Kidney glomerular epithelial cell (primary cell): ENCODE results near the gene DACH2.

Experiments
- DNase-seq: peaks from one replicate; lab custom pipeline; 2025; lab: John Stamatoyannopoulos, UW

The DACH2 gene

DNA sequence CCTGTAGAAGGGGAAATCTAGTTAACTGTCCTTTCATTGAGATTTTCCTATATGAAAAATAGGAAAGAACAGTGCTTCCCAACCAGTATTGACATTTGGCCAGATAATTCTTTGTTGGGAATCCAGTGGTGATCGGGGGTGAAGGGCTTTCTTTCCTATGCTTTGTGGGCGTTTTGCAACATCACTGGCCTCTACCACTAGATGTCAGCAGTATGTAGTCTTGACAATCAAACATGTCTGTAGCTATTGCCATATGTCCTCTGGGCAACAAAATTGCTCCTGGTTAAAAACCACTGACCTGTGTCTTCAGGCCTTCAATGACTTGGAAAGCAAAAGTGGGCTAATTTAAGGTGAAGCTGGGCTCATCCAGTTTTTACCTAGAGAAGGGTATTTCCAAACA, 658.5 kb downstream of the DACH2 start:
- no peak for DNase-seq

GRCh38 chrX:86809651-86810050, 661.4 kb downstream of the DACH2 start:
- DNase-seq, result no peak

DNA sequence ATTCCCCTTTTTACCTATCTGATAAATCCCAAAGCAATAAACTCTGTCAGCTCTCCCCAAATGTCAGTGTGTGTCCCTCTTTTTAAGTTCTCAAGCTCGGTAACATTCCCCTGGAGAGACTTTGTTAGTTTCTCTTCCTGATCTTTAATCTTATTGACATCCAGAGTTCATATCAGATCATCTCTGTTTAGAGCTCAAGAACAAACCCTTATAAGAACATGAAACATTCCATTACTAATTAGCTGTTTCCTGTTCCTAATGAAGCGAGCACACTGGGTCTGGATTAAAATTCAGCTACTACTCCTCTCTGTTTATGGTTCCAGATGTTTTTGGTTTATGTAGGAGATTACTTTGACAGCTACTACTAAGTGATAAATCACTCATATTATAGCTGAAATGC, 681.5 kb downstream of the DACH2 start:
- no peak for DNase-seq

- no peak for DNase-seq
Observed at GRCh38 chrX:86830685-86831084, 682.4 kb downstream of the DACH2 start.

DNA sequence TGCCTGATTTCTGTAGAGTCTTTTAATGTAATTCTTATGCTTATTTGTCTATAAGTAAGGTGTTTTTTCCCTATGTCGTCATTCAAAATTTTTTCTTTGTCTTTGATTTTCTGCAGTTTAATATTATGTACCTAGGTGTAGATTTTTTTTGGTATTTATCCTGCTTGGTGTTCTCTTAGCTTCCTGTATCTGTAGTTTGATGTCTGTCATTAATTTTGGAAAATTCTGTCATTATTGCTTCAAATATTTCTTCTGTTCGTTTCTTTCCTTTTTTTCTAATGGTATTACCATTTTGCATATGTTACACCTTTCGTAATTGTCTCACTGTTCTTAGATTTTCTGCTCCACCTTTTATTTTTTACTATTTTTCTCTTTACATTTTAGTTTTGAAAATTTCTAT, 696.9 kb downstream of the DACH2 start:
- DNase-seq, result no peak
